Esophagus squamous epithelium (tissue), 5 donors: ENCODE measurements around the gene BANF2. TPM values are rescaled to one million over a fixed set of nuclear protein-coding genes. Genes with fewer than 3 reads are reported as not detected.

Experiments
- DNase-seq: peaks from one replicate; lab custom pipeline; 2025; lab: John Stamatoyannopoulos, UW
- H3K27ac ChIP-seq, 4 donors: fragments of 200-600 bp; sonication (generic); one replicate each; pipeline ENCODE4 v1.5.1; 2016 to 2019; ENCODE audit warnings: mild to moderate bottlenecking in 1 of 4
- H3K27me3 ChIP-seq, 4 donors: fragments of 200-600 bp; sonication (generic); 1 replicate in 3 of 4; 2 replicates in 1 of 4; pipeline versions ENCODE4 v1.5.1 to v1.6.0; 2017 to 2021; ENCODE audit warnings: antibody characterized with exemption in 1 of 4
- H3K36me3 ChIP-seq, 3 donors: fragments of 200-600 bp; sonication (generic); one replicate each; pipeline ENCODE4 v1.5.1; 2016 to 2019
- H3K4me1 ChIP-seq, 3 donors: fragments of 200-600 bp; sonication (generic); one replicate each; pipeline ENCODE4 v1.5.1; 2017 to 2019
- H3K4me3 ChIP-seq, 4 donors: fragments of 200-600 bp; sonication (generic); 1 replicate in 3 of 4; 2 replicates in 1 of 4; pipeline ENCODE4 v1.5.1; 2016 to 2019; ENCODE audit warnings: mild to moderate bottlenecking in 2 of 4, moderate library complexity in 1 of 4
- H3K9me3 ChIP-seq, 3 donors: fragments of 200-600 bp; sonication (generic); one replicate each; pipeline ENCODE4 v1.5.1; 2016 to 2019
- CTCF ChIP-seq, 6 experiments: fragments of 450-650 bp in 4 of 6; fragments of 200-600 bp in 2 of 6; sonication (generic) in 2 of 6; IDR thresholded peaks; one replicate each; pipeline ENCODE4 v1.5.1; 2016 to 2019; ENCODE audit warnings: antibody characterized with exemption in 6 of 6, mild to moderate bottlenecking in 4 of 6, moderate library complexity in 4 of 6
- POLR2A ChIP-seq, 4 donors: fragments of 450-650 bp; IDR thresholded peaks; one replicate each; pipeline ENCODE4 v1.6.1; 2017; ENCODE audit warnings: antibody characterized with exemption in 4 of 4, mild to moderate bottlenecking in 4 of 4, moderate library complexity in 3 of 4
- WGBS, 2 donors: methylation state at CpG; one replicate each; pipeline ENCODE4 v1.1.5; 2018; 5-methylcytosine and 5-hydroxymethylcytosine counted together
- intact Hi-C: fragments of 100-400 bp; cut with DNase I; formaldehyde crosslinking; loops from one replicate; pipeline ENCODE4 v1.15.0; 2022
- total RNA-seq, 4 donors: library from RNA; depleted of rRNA; stranded (reverse); fragments of >200 nt; gene quantifications; one replicate each; pipeline ENCODE4 v1.1.0, GENCODE V29; 2016
- donor health status: DM: yes; HTN: yes; CAD: no.

Gene BANF2
- total RNA-seq, 4 donors from 2014 or later: not detected

- peaks cover 0 to 10% (median 7%) of the 10 kb centered on the region in 3 donors for H3K9me3 ChIP-seq
- H3K36me3 ChIP-seq: no peaks in the 10 kb centered on the region
- intact Hi-C loops: no loop called here
- no peak overlapping the region for H3K27ac ChIP-seq
- DNase-seq: no peak
- TF ChIP-seq CTCF (IDR thresholded peaks at IDR 0.05) (no peak), POLR2A (IDR thresholded peaks at IDR 0.05) (no peak)
- no peaks in the 10 kb centered on the region for H3K4me1 ChIP-seq
- H3K4me3 ChIP-seq: no peak overlapping the region
- 72 to 92% methylated on average over 3 of the region's 3 CpGs for WGBS, 2 donors
- H3K27me3 ChIP-seq: no peaks in the 10 kb centered on the region
These were observed 58.2 kb downstream of the BANF2 start for GRCh38 chr20:17758010-17758409.

- DNase-seq: no peak
- intact Hi-C loops: no loop called here
- no peak for TF ChIP-seq CTCF (IDR thresholded peaks at IDR 0.05)
- TF ChIP-seq POLR2A (IDR thresholded peaks at IDR 0.05): no peak
- 81 to 83% methylated on average over 1 of the region's 1 CpG for WGBS, 2 donors
- H3K27ac ChIP-seq: no peak overlapping the region
- peaks cover 0 to 10% (median 7%) of the 10 kb centered on the region in 3 donors for H3K9me3 ChIP-seq
- no peak overlapping the region for H3K4me3 ChIP-seq
- H3K36me3 ChIP-seq: no peaks in the 10 kb centered on the region
- no peaks in the 10 kb centered on the region for H3K4me1 ChIP-seq
- no peaks in the 10 kb centered on the region for H3K27me3 ChIP-seq
These were observed 58.7 kb downstream of the BANF2 start for GRCh38 chr20:17758512-17758911.

- WGBS, 2 donors: 63 to 88% methylated on average over 1 of the region's 1 CpG
- no peak for DNase-seq
- Histone ChIP-seq H3K9me3 (peaks cover 0 to 10% (median 7%) of the 10 kb centered on the region in 3 donors), H3K4me1 (no peaks in the 10 kb centered on the region), H3K27ac (no peak overlapping the region), H3K36me3 (no peaks in the 10 kb centered on the region), H3K27me3 (no peaks in the 10 kb centered on the region), H3K4me3 (no peak overlapping the region)
- intact Hi-C loops: no loop called here
- TF ChIP-seq POLR2A (IDR thresholded peaks at IDR 0.05): no peak
- no peak for TF ChIP-seq CTCF (IDR thresholded peaks at IDR 0.05)
These were observed 59.7 kb downstream of the BANF2 start for GRCh38 chr20:17759449-17759848.

- Histone ChIP-seq H3K4me3 (no peak overlapping the region), H3K27me3 (no peaks in the 10 kb centered on the region), H3K36me3 (no peaks in the 10 kb centered on the region), H3K9me3 (peaks cover 0 to 10% (median 7%) of the 10 kb centered on the region in 3 donors), H3K27ac (no peak overlapping the region), H3K4me1 (no peaks in the 10 kb centered on the region)
- no peak for DNase-seq
- intact Hi-C loops: no loop called here
- TF ChIP-seq POLR2A (IDR thresholded peaks at IDR 0.05): no peak
- 75 to 76% methylated on average over 3 of the region's 3 CpGs for WGBS, 2 donors
These were observed 61.8 kb downstream of the BANF2 start for GRCh38 chr20:17761604-17762003.

- WGBS, 2 donors: 81 to 85% methylated on average over 4 to 6 of the region's 7 CpGs
- intact Hi-C loops: no loop called here
- TF ChIP-seq CTCF (IDR thresholded peaks at IDR 0.05) (no peak), POLR2A (IDR thresholded peaks at IDR 0.05) (no peak)
These were observed 62.6 kb downstream of the BANF2 start for GRCh38 chr20:17762243-17762872.

More at GRCh38 chr20:17762243-17762872, 62.6 kb downstream of the BANF2 start:
- H3K9me3 ChIP-seq: peaks cover 0 to 10% (median 7%) of the 10 kb centered on the region in 3 donors
- no peak for DNase-seq
- H3K27me3 ChIP-seq: no peaks in the 10 kb centered on the region
- no peak overlapping the region for H3K4me3 ChIP-seq
- no peaks in the 10 kb centered on the region for H3K4me1 ChIP-seq
- no peaks in the 10 kb centered on the region for H3K36me3 ChIP-seq
- no peak overlapping the region for H3K27ac ChIP-seq
